ENCODE results near the gene SLC6A11. TPM values are rescaled to one million over a fixed set of nuclear protein-coding genes. Genes with fewer than 3 reads are reported as not detected.

SLC6A11 gene
- total RNA-seq, 1 experiment from 2014 or later: 1.5 TPM

GRCh38 chr3:10772271-10773161 lies 43.5 kb upstream of the SLC6A11 start:
- no peaks in the 10 kb centered on the region; the same call in 1 of the 2 replicates for H3K27me3 ChIP-seq (ENCODE audit: insufficient read depth, low read length)
- no peaks in the 10 kb centered on the region for H3K9me3 Mint-ChIP-seq
- TF ChIP-seq CTCF (conservative IDR thresholded peaks at IDR 0.05): peak; percentile 77
- no peak overlapping the region for H4K8ac ChIP-seq (replicated peaks; ENCODE audit: insufficient read length, low read depth, low read length)
- H3K23ac ChIP-seq (ENCODE audit: insufficient read length, low read depth, low read length): no peak overlapping the region
- no peaks in the 10 kb centered on the region for H3K79me2 ChIP-seq (ENCODE audit: insufficient read depth, low read length)
- WGBS (ENCODE audit: extremely low coverage, insufficient read length, low lambda C conversion rate): no CpG with 5 or more reads among the region's 16 CpGs
- no peak overlapping the region for H3K9ac ChIP-seq (ENCODE audit: extremely low read depth, insufficient read length, low read length)
- no peaks in the 10 kb centered on the region for H4K20me1 ChIP-seq (ENCODE audit: control insufficient read depth, insufficient read depth, insufficient read length)
- H3K9me3 ChIP-seq (ENCODE audit: control insufficient read depth, low read depth, low read length): no peaks in the 10 kb centered on the region
- H2AFZ ChIP-seq (ENCODE audit: low read length): no peak overlapping the region
- H2BK120ac ChIP-seq (ENCODE audit: low read depth, low read length, poor library complexity, severe bottlenecking): no peak overlapping the region
- H3K79me1 ChIP-seq (ENCODE audit: insufficient read depth, low read depth, low read length, poor library complexity, severe bottlenecking): no peaks in the 10 kb centered on the region
- no peak overlapping the region for H3K27ac ChIP-seq (ENCODE audit: insufficient read length, low read depth, low read length)
- H3K27me3 Mint-ChIP-seq (ENCODE audit: low read depth): peaks cover 52% of the 10 kb centered on the region
- no peaks in the 10 kb centered on the region for H3K36me3 Mint-ChIP-seq (ENCODE audit: insufficient read depth in 1 of 3, low read depth in 3 of 3)
- no peak overlapping the region for H3K18ac ChIP-seq (ENCODE audit: insufficient read length, low read depth, low read length)
- H3T11ph ChIP-seq (ENCODE audit: low read length): no peak overlapping the region
- DNase-seq: peak; percentile 88
- 0 out of 4 replicates have a peak, but pooled peaks cover 0 to 3% of the 10 kb centered on the region in 2 experiments for H3K4me1 Mint-ChIP-seq
- H3K4ac ChIP-seq (ENCODE audit: low read depth, low read length): no peak overlapping the region
- H3K27ac Mint-ChIP-seq: no peak overlapping the region; a peak in 1 of 7 replicates
- no peak overlapping the region for H2BK5ac ChIP-seq (ENCODE audit: insufficient read length, low read length)
- no peaks in the 10 kb centered on the region for H3K4me1 ChIP-seq (ENCODE audit: insufficient read depth, low read length)
- no peak overlapping the region for H4K5ac ChIP-seq (ENCODE audit: insufficient read length, low read depth, low read length)
- no peak overlapping the region for H2BK12ac ChIP-seq (ENCODE audit: insufficient read length, low read depth, low read length)
- H4K91ac ChIP-seq (ENCODE audit: insufficient read length, low read depth, low read length): no peak overlapping the region
- no peaks in the 10 kb centered on the region for H3K23me2 ChIP-seq (ENCODE audit: insufficient read length, low read depth, low read length, poor library complexity, severe bottlenecking)
- H2AK5ac ChIP-seq (ENCODE audit: insufficient read length, low read length): no peak overlapping the region
- H3K56ac ChIP-seq (ENCODE audit: insufficient read length, low read depth, low read length): no peak overlapping the region
- H3K14ac ChIP-seq (ENCODE audit: insufficient read depth, low read length): no peak overlapping the region
- H2BK20ac ChIP-seq (ENCODE audit: low read depth, low read length, poor library complexity, severe bottlenecking): no peak overlapping the region
- no peak overlapping the region for H2BK15ac ChIP-seq (ENCODE audit: low read depth, low read length)
- no peak overlapping the region for H3K4me2 ChIP-seq (ENCODE audit: insufficient read depth, insufficient read length, low read length)
- no peak overlapping the region for H3K4me3 Mint-ChIP-seq
